Keratinocyte (primary cell): Measurements from ENCODE around the gene MAOB.

Experiments used
- EZH2 ChIP-seq: IDR thresholded peaks from one replicate; pipeline ENCODE4 v1.6.1; 2012; ENCODE audit warnings: inconsistent platforms, mild to moderate bottlenecking, low read length, moderate library complexity
- TF ChIP-seq, protein P1 (sequence below), 3 experiments: IDR thresholded peaks in 1 of 3; conservative IDR thresholded peaks in 1 of 3; optimal IDR thresholded peaks in 1 of 3; 2 replicates in 2 of 3; 3 replicates in 1 of 3; pipeline versions ENCODE3 to v1.5.1; 2011; ENCODE audit warnings: low read length in 3 of 3, mild to moderate bottlenecking in 3 of 3, moderate library complexity in 2 of 3, control low read depth in 1 of 3, inconsistent platforms in 1 of 3; ENCODE audit not compliant: insufficient read depth in 2 of 3; ENCODE audit errors: extremely low read depth in 1 of 3

DNA sequence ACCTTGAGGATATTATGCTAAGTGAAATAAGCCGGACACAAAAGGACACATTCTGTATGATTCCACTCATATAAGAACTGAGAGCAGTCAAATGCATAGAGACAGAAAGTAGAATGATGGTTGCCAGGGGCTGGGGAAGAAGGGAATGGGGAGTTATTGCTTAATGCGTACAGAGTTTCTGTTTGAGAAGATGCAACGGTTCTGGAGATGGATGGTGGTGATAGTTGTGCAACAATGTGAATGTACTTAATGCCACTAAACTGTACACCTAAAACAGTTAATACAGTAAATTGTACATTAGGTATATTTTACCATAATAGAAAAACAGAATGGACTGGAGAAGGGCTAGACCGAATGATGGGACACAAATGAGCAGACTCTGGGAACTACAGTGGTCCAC is 15.8 kb downstream of the MAOB start:
- no peak for TF ChIP-seq EZH2
- TF ChIP-seq, protein P1, sequence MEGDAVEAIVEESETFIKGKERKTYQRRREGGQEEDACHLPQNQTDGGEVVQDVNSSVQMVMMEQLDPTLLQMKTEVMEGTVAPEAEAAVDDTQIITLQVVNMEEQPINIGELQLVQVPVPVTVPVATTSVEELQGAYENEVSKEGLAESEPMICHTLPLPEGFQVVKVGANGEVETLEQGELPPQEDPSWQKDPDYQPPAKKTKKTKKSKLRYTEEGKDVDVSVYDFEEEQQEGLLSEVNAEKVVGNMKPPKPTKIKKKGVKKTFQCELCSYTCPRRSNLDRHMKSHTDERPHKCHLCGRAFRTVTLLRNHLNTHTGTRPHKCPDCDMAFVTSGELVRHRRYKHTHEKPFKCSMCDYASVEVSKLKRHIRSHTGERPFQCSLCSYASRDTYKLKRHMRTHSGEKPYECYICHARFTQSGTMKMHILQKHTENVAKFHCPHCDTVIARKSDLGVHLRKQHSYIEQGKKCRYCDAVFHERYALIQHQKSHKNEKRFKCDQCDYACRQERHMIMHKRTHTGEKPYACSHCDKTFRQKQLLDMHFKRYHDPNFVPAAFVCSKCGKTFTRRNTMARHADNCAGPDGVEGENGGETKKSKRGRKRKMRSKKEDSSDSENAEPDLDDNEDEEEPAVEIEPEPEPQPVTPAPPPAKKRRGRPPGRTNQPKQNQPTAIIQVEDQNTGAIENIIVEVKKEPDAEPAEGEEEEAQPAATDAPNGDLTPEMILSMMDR (optimal IDR thresholded peaks at IDR 0.05 in 1 of 3, IDR thresholded peaks at IDR 0.05 in 1 of 3, conservative IDR thresholded peaks at IDR 0.05 in 1 of 3; ENCODE audit: extremely low read depth in 1 of 3, insufficient read depth in 2 of 3, low read length in 3 of 3): no peak
